ENCODE results near the gene N4BP2. TPM values are rescaled to one million over a fixed set of nuclear protein-coding genes. Genes with fewer than 3 reads are reported as not detected.

N4BP2 gene
- total and polyA plus RNA-seq, 2 of the 8 experiments (the other 6 are each of a cell fraction or from before 2014, with no cell fraction given) = 4.4 to 44.7 TPM

- Histone ChIP-seq H3K4me2 (ENCODE audit: insufficient read depth in 1 of 2, low read depth in 2 of 2, low read length in 2 of 2) (no peak overlapping the region), H3K9me3 (ENCODE audit: insufficient read depth in 2 of 2, low read depth in 1 of 2, low read length in 1 of 2) (no peaks in the 10 kb centered on the region), H3K79me1 (ENCODE audit: low read depth, low read length) (no peaks in the 10 kb centered on the region), H3K23me2 (ENCODE audit: low read depth, low read length) (no peaks in the 10 kb centered on the region), H3K27ac (ENCODE audit: low read depth, low read length) (no peak overlapping the region), H4K20me1 (replicated peaks in 1 of 2; ENCODE audit: control insufficient read depth in 1 of 2, insufficient read depth in 2 of 2, low read length in 2 of 2) (no peaks in the 10 kb centered on the region), H4K91ac (replicated peaks; ENCODE audit: insufficient read length, low read length) (no peak overlapping the region), H2AFZ (ENCODE audit: low read length) (peak overlapping the region; percentile 39; the same call in 1 of the 2 replicates), H2AK5ac (ENCODE audit: low read depth, low read length) (no peak overlapping the region), H2BK12ac (ENCODE audit: low read depth, low read length) (no peak overlapping the region), H4K8ac (ENCODE audit: extremely low read depth, insufficient read depth, low read length) (no peak overlapping the region), H2BK120ac (replicated peaks; ENCODE audit: low read depth, low read length) (no peak overlapping the region), H3K56ac (replicated peaks; ENCODE audit: insufficient read length, low read depth, low read length) (no peak overlapping the region), H3K27me3 (replicated peaks in 1 of 4; ENCODE audit: control insufficient read depth in 3 of 4, extremely low read depth in 1 of 4, insufficient read depth in 3 of 4, low read length in 3 of 4) (no peaks in the 10 kb centered on the region), H3K23ac (ENCODE audit: insufficient read length) (no peak overlapping the region), H3K9ac (replicated peaks in 1 of 4; ENCODE audit: extremely low read depth in 1 of 4, low read depth in 3 of 4, low read length in 3 of 4) (no peak overlapping the region), H3K79me2 (ENCODE audit: control insufficient read depth in 1 of 2, insufficient read depth in 2 of 2, low read length in 2 of 2) (no peaks in the 10 kb centered on the region), H3K4ac (replicated peaks; ENCODE audit: insufficient read length, low read depth, low read length) (no peak overlapping the region), H3K4me1 (replicated peaks in 1 of 4; ENCODE audit: control insufficient read depth in 3 of 4, insufficient read depth in 4 of 4, low read length in 3 of 4) (no peaks in the 10 kb centered on the region; a peak in 2 of 7 replicates), H3K4me3 (ENCODE audit: extremely low read depth in 1 of 4, insufficient read depth in 2 of 4, low read depth in 3 of 4, low read length in 4 of 4) (no peak overlapping the region), H3K18ac (ENCODE audit: extremely low read depth, low read length) (no peak overlapping the region), H2BK20ac (ENCODE audit: low read length) (no peak overlapping the region), H4K5ac (ENCODE audit: insufficient read length, low read depth, low read length) (no peak overlapping the region), H3K36me3 (ENCODE audit: control insufficient read depth in 2 of 4, insufficient read depth in 4 of 4, low read length in 3 of 4) (no peaks in the 10 kb centered on the region), H2BK5ac (ENCODE audit: low read depth, low read length) (no peak overlapping the region), H3K14ac (ENCODE audit: insufficient read length) (no peak overlapping the region), H2BK15ac (ENCODE audit: low read length) (no peak overlapping the region)
- ChIA-PET POLR2A (ENCODE audit: partially characterized antibody) (interaction anchor here (1.1 kb wide), 1 partner anchor 22 kb away, joined by 6 read pairs; the partner anchor contains the start of gene N4BP2), CTCF (ENCODE audit: partially characterized antibody) (no interaction called here)
- FAIRE-seq (no peak), DNase-seq (ENCODE audit: low read depth in 1 of 2, low spot score in 2 of 2) (no peak)
- 46% methylated on average over 2 of the region's 2 CpGs; no CpG with 5 or more reads in 1 of the 2 experiments for WGBS, 2 experiments (ENCODE audit: extremely low coverage in 1 of 2, insufficient coverage in 1 of 2, insufficient read length in 1 of 2, insufficient replicate concordance in 2 of 2, low coverage in 1 of 2, low lambda C conversion rate in 2 of 2, missing lambda C conversion rate in 1 of 2)
- TF ChIP-seq TEAD4 (IDR thresholded peaks at IDR 0.05; ENCODE audit: low read depth, low read length) (no peak), HDAC6 (IDR thresholded peaks at IDR 0.05; ENCODE audit: low read depth, low read length) (no peak), NRF1 (IDR thresholded peaks at IDR 0.05; ENCODE audit: low read depth, low read length) (no peak), POLR2A (IDR thresholded peaks at IDR 0.05; ENCODE audit: control extremely low read depth in 1 of 2, low read depth in 2 of 2, low read length in 2 of 2) (no peak), SUZ12 (IDR thresholded peaks at IDR 0.05; ENCODE audit: low read length) (no peak), YY1 (IDR thresholded peaks at IDR 0.05; ENCODE audit: low read depth, low read length) (no peak), KDM5A (IDR thresholded peaks at IDR 0.05; ENCODE audit: low read length) (no peak), SIX5 (IDR thresholded peaks at IDR 0.05; ENCODE audit: low read depth, low read length) (no peak), MAFK (IDR thresholded peaks at IDR 0.05; ENCODE audit: low read depth, low read length) (no peak), CBX8 (IDR thresholded peaks at IDR 0.05; ENCODE audit: borderline replicate concordance, low read depth, low read length) (no peak), POU5F1 (IDR thresholded peaks at IDR 0.05; ENCODE audit: low read depth, low read length) (no peak), KDM1A (IDR thresholded peaks at IDR 0.05; ENCODE audit: borderline replicate concordance, low read length) (no peak)
These were observed 23.0 kb upstream of the N4BP2 start for GRCh38 chr4:40033613-40034012.
